Measurements from ENCODE around the gene CEACAM1.
"Not testable (repeated sequence)": the region's sequence is repeated elsewhere in the genome, so short reads cannot be mapped to it uniquely, and the experiment has no call there.

The CEACAM1 gene

DNA sequence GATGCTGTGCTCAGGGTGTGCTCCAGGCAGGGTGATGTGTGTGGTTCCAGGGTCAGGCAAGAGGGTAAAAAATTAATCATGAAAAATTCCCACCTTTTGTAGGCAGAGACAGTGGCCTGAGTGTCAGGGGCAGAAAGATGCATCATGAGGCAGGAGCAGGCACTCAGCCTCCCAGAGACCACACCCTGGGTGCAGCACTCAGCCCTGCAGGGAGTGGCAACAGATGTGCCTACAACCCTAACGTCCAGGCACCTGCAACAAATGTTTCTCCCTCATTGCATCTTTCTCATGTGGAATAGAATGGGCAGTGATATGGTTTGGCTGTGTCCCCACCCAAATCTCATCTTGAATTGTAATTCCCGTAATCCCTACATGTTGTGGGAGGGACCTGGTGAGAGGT, 19.6 kb upstream of the CEACAM1 start:
- DNase-seq: no peak

DNA sequence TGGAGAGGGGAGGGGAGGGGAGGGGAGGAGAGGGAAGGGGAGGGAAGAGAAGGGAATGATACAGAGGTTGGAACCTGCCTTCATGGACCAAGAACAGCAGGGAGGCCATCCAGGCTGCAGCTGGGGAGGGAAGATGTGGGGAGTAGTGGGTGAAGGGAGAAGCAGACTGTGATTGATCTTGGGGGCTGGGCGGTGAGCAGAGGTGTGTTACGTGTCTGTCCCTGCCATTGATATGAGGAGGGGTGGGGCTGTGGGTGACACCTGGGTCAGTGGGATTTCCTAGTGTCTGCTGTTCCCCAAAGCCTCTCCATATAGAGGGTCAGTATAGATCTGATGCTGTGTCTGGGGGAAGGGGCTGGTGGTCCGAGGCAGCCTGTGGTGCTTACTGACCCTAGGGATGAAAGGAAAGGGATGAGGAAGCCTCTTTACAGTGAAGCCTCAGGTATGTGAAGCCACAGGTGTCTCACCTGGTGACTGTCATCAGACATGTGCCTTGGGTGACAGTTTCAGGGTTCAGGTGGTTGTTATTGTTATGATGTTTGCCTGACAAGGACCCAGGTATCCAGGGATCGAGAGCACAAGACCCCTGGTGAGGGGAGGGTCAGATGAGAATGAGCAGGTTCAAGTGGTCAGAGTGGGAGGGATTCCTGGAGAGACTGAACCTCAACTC, 18.7 kb upstream of the CEACAM1 start:
- no peak for DNase-seq

DNA sequence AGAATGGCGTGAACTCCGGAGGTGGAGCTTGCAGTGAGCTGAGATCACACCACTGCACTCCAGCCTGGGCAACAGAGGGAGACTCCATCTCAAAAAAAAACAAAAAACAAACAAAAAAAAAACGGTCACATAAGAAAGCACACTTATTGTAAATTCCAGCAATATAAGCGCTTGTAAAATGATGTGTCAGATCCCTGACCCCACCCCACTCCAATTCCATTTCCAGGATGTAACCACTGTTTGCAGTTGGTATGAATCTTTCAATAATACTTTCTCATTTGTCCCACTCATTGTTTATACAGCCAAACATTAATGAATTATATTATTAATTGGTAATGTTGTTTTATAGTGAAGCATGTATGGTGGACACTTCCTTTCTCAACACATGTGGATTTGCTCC, 15.9 kb upstream of the CEACAM1 start:
- no peak for DNase-seq

DNA sequence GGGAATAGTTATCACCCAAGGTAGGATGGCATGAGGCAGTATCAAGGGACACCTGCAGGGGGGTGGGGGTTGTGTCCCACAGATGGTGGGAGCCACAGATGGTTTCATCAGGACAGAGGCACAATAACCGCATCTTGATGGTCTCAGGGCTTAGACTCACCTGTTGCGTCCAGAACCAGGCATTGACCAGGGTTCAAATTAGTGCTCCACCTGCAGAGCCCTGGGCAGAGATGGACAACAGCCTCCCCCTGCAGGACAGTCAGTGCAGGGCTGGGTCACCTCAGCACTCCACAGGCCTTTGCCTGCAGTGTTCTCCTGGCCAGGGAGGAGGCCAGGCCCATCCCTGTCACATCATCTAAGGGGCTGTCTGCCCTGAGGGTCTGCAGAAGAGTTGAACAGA, 14.5 kb upstream of the CEACAM1 start:
- DNase-seq: no peak

DNA sequence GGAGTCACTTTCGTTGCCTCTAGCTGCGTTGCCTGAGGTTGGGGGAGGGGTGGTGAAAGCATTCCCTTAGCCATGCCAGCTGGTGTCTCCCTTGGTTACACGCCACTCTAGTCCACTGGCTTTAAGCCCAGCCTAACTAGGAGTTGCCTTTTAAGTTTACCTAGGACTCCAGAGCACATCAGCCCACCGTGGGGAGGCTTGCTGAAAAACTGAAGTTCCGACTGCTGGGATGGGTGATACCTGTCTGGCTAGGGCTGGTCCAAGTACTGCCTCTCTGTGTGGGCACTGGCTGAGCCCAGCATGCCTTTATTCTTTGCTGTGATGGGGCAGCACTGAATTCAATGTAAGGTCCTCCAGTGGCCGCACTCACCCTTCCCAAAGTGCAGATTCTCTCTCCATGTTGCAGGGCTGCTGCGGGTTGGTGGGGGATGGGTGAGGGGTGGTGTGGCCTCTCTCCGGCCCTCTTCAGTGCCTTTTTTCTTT, 11.8 kb upstream of the CEACAM1 start:
- no peak for DNase-seq

DNA sequence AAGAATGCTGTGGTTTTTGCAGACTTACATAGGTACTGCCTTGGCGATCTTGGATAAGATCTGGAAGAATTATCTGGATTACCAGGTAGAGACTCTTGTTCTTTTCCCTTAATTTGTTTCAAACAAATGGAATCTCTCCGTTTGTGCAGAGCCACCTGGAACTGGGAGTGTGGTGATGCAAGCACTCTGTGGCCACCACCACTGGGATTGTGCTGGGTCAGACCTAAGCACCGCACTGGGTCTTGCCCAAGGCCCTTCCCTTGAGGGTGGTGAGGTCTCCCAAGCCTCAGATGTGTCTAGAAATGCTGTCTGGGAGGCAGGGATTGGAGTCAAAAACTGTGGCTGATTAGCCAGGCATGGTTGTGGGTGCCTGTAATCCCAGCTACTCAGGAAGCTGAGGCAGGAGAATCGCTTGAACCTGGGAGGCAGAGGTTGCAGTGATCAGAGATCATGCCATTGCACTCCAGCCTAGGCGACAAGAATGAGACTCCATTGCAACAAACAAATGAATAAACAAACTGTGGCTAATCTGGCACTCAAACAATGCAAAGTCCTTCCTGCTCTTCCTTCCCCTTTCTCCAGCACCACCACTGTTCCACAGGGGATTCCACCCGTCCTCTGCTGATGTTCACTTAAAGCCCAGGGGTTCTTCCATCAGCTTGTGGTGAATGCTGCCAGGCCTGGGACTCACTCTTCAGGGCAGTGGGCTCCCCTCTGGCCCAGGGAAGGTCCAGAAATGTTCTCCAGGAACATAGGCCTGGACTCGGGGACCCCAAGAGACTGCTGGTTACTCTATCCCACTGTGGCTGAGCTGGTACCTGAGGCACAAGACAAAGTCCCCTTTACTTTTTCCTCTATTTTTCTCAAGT, 10.8 kb upstream of the CEACAM1 start:
- no peak for DNase-seq

DNA sequence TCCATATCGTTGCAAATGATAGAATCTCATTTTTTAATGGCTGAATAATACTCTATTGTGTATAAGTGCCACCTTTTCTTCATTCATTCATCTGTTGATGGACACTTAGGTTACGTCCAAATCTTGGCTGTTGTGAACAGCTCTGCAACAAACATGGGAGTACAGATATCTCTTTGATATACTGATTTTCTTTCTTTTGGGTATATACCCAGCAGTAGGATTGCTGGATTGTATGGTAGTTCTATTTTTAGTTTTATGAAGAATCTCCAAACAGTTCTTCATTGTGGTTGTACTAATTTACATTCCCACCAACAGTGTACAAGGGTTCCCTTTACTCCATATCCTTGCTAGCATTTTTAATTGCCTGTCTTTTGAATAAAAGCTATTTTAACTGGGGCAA, 7.0 kb upstream of the CEACAM1 start:
- DNase-seq: not testable (repeated sequence)

DNA sequence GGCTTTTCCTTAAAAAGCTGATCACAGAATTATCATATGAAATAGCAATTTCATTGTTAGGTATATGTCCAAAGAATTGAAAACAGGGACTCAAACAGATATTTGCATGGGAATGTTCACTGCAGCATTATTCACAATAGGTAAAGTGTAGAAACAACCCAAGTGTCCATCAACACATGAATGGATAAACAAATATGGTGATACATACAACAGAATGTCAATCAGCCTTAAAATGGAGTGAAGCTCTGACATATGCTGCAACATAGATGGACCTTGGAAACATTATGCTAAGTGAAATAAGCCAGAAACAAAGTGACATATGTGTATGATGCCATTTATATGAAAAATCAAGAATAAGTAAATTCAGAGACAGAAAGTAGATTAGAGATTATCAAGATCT, 6.1 kb upstream of the CEACAM1 start:
- DNase-seq: no peak

DNA sequence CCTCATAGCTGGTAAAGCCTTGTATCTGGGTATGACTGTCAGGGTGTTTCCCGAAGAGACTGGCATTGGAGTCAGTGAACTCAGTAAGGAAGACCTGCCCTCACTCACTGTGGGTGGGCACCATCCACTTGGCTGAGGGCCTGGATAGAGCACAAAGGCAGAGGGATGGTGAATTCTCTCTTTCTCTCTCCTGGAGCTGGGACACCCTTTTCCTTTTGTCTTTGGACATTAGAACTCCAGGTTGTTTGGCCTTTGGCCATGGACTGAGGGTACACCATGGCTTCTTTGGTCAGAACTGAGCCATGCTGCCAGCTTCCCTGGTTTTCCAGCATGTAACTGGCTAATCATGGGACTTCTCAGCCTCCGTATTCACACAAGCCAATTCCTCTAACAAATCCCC, 4.6 kb upstream of the CEACAM1 start:
- DNase-seq: no peak

DNA sequence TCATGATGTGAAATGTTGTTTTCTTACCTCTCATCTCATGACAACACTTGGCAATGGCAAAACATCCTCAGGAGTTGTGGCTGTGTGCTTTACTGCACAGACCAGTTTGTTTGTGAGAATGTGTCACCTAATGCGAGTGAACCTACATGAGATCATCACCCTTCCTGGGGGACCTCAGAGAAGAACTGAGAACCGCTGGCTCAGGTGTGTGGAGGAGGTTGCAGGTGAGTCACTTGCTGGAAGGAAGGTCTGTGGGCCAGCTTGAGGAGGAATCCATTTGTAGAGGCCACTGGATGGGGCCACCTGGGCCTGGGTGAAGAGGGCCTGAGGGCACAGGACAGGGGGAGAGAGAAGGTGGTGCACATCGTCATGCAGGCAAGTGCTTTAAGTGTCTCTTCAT, 3.0 kb upstream of the CEACAM1 start:
- DNase-seq: no peak

DNA sequence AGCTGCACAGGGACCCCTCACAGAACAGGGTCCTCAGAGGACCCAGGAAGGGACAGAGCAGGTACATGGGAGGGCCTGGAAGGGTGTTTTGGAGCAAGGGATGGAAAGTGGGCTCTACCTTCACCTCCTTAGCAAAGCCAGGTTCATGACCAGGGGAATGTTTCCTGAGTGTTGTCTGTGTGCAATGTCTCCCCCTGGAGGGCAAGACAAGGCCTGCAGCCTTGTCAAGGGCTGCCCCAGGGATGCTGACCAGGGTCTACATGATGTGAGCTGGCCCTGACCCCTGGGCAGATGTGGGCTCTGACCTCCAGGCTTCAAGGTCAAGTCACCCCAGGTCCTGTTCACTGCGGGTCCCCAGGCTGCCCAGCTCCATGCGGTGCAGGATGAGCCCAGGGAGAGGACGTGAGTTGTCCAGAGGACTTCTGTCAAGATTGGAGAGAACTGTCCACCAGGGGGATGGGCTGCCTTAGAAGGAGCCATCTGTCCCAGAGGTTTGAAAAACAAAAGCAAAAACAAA, 1.0 kb upstream of the CEACAM1 start:
- DNase-seq: peak; percentile 66 to 77

DNA sequence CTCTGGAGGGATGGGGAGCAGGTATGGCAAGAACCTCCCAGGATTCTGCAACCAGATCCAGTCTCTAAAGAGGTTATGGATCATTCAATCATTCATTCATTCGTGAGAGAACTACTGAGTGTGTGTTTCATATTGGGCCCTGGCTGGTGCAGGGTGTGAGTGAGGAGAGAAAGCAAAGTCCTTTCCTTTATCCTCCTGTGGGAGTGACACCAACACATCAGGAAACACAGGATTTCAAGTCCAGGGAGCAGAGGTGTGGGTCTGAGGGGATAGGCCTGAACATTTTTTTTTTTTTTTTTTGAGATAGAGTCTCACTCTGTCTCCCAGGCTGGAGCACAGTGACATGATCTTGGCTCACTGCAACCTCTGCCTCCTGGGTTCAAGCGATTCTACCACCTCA, 3.3 kb downstream of the CEACAM1 start:
- DNase-seq: no peak

DNA sequence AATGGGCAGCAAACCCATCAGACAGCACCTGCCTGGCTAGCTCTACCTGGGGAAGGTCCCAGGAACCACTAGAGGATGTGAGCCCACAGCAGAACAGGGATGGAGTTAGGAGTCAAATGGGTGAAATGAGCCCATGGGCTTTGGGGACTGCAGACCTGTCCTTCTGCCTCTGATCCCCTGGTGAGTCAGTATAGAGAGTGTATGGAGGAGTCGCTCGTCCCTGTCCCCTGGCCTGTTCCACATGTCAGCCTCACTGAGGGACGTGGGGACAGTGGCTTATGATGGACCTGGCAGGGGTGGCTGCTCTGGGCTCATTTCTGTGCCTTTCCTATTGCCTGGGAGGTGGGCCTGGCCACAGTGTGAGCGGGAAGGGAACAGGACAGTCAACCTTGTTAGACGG, 4.0 kb downstream of the CEACAM1 start:
- no peak for DNase-seq

DNA sequence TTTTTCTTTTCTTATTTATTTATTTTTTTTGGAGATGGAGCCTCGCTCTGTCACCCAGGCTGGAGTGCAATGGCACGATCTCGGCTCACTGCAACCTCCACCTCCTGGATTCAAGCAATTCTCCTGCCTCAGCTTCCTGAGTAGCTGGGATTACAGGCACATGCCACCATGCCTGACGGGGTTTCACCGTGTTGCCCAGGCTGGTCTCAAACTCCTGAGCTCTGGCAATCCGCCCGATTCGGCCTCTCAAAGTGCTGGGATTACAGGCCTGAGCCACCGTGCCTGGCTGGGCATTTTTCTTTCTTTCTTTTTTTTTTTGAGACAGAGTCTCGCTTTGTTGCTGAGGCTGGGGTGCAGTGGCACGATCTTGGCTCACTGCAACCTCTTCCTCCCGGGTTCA, 6.0 kb downstream of the CEACAM1 start:
- DNase-seq: not testable (repeated sequence)

DNA sequence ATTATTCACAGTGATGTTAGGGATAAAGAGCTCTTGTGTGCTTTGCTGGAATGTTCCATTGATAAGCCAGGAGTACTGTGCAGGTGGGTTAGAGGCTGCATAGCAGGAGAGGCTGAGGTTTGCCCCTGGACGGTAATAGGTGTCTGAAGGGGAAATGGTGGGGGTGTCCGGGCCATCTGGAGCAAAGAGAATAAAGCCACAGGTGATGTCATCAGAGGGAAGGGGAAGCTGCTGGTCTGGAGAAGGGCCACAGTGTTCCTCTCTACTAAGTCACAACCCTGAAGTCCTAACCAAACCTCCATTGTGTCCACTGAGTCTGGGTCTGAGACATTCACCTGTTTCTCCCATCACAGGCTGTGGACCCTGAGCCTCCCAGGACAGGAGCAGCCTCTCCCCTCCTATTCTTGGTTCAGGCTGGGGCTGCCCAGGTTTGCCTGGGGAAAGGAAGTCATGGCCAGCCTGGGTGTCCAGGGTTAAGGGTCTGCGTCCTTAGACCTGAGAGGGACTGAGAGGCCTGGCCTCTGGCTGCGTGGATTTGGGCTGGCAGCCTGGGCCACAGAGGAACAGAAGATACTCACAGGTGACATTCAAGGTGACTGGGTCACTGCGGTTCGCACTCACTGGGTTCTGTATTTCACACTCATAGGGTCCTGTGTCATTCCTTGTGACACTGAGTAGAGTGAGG, 6.8 kb downstream of the CEACAM1 start:
- no peak for DNase-seq

DNA sequence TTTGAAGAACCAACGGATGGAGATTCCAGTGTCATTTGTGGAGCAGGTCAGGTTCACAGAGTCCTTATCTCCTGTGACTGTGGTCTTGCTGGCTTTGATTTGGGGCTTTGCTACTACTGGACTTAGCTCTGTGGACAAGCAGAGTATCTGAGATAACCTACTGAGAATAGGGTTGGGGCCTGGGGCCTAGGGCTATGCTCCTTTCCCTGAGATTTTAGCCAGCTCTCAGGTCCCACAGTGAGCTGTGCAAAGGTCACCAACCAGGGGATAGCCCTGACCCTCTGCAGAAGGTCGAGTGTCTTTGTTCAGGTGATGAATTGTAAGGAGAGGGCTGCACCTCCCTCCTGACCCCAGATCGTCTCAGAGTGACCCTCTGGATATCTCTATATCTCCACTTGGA, 9.2 kb downstream of the CEACAM1 start:
- DNase-seq: no peak

DNA sequence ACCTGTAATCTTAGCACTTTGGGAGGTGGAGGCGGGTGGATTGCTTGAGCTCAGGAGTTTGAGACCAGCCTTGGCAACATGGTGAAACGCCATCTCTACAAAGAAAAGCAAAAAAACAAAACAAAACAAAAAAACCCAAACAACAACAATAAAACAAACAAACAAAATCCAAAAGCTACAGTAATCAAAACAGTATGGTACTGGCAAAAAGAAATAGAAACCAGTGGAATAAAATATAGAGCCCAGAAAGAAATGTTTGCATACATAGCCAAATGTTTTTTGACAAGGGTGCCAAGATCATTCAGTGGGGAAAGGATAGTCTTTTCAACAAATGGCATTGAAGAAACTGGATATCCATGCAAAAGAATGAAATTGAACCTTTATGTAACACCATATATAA, 11.5 kb downstream of the CEACAM1 start:
- DNase-seq: no peak

DNA sequence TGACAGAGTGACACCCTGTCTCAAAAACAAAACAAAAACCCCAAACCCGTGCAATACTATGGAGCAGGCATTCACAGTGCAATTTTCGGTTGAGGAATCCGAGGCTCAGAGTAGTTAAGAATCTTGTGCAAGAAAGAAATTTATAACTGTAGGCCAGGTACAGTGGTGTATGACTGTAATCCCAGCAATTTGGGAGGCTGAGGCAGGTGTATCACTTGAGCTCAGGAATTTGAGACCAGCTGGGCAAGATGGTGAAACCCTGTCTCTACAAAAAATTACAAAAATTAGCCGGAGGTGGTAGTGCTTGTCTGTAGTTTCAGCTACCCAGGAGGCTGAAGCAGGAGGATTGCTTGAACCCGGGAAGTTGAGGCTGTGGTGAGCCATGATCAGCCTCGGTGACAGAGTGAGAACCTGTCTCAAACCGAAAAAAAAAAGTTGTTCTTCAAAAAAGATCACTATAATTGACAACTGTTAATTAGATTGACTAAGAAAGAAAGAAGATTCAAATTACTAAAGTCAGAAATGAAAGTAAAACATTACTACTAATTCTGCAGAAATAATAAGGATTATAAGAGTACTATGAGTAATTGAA, 12.9 kb downstream of the CEACAM1 start:
- no peak for DNase-seq

DNA sequence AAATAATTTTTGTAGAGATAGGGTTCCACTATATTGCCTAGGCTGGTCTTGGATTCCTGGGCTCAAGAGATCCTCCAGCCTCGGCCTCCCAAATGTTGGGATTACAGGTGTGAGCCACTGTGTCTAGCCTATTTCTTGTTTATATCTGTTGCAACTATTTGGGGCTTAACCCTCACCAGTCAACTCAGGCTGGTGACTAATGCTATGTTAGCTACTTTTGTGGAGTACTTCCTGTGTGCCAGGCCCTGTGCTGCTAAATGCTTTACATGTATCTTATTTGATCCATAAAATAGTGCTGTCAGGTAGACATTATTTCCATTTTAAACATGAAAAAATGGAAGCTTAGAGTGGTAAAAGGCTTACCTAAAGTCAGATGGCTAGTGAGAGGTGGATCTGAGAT, 13.8 kb downstream of the CEACAM1 start:
- no peak for DNase-seq

DNA sequence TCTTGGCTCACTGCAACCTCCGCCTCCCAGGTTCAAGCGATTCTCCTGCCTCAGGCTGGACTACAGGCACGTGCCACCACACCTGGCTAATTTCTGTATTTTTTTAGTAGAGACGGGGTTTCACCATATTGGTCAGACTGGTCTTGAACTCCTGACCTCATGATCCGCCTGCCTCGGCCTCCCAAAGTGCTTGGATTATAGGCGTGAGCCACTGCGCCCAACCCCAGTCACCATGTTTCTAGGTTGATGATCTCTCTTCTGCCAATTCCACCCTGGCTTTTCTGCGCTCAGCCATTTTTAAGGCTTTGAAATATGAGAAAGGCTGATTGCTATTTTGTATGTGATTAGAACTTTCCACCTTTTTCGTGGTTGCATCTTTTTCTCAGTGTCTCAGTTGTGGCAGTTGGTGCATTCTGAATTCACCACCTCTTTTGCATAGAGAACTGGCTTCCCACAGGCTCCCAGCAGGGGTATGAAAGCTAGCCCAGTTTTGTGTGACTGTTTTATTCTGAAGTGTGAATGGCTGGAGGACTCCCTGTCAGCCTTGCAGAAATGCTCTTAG, 15.5 kb downstream of the CEACAM1 start:
- no peak for DNase-seq

DNA sequence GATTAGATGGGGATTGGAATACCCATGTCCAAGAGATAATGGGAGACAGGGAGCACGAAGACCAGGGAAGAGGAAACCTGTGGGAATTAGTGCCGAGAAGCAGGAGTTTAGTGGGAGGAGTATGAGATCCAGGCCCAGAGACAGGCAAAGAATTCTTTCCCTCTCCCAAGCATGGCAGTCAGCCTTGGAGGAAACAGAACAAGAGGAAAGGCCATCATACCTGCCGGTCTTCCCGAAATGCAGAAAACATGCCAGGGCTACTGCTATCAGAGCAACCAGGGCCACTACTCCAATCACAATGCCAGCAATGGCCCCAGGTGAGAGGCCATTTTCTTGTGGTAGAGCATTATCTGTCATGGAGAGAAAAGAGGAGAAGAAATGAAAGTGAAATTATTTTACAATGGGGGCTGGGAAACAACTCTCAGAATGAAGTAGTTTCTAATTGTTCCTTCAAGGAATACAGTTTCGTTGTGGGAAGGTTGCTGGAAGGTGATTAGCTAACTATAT, 16.1 kb downstream of the CEACAM1 start:
- DNase-seq: no peak

DNA sequence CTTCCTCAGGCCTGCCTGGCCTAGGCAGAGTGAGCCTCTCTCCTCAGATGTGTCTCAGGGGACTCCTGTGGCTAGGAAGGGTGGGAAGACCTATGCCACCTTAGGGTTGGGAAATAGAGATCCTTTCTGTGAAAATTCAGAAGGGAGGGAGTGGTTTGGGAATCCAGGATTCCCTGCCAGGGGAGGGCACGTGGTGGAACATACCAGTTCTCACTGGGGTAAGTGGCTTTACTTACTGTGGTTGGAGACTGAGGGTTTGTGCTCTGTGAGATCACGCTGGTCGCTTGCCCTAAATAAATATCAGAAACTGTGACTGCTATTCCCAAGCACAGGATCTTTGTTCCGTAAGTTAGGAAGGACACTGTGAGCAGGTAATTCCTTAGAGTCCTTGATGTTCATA, 16.9 kb downstream of the CEACAM1 start:
- DNase-seq: no peak
